Suppressor macrophage treated with lipopolysaccharide for 1 hour (primary cell): ENCODE measurements around the gene TPD52L2.
"Not testable (repeated sequence)": the region's sequence is repeated elsewhere in the genome, so short reads cannot be mapped to it uniquely, and the experiment has no call there.

Source experiments
- DNase-seq, 3 donors: peaks; one replicate each; pipeline ENCODE4 v3.0.0-alpha.2; 2020 to 2022

Gene TPD52L2

DNA sequence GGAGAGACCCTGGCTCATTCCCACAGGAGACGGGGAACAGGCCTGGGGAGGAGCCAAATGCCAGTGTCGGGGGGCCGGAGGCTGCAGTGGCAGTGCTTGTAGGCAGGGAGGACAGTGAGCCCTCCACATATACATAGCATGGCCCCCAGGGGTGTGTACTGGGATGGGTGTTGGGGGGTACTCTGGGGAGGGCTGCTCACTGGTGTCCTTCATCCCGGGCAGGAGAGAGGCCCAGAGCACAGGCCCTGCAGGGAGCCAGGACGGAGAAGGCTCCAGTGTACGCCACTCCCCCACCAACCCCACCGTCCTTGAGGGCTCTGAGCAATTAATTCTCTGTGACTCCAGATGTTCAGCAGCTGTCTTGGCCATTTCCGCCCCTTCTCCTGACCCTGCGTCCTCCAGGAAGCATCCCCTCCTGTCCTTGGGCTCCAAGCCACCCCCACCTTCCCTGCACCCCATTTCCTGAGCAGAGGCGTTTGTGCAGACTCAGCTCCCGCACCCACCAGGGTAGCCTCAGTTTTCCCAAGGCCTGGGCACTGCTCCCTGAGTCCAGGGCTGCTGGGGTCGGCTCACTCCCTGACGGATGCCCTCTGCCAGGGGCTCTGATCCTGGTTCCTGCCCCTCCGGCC is 7.2 kb upstream of the TPD52L2 start:
- DNase-seq = no peak

DNA sequence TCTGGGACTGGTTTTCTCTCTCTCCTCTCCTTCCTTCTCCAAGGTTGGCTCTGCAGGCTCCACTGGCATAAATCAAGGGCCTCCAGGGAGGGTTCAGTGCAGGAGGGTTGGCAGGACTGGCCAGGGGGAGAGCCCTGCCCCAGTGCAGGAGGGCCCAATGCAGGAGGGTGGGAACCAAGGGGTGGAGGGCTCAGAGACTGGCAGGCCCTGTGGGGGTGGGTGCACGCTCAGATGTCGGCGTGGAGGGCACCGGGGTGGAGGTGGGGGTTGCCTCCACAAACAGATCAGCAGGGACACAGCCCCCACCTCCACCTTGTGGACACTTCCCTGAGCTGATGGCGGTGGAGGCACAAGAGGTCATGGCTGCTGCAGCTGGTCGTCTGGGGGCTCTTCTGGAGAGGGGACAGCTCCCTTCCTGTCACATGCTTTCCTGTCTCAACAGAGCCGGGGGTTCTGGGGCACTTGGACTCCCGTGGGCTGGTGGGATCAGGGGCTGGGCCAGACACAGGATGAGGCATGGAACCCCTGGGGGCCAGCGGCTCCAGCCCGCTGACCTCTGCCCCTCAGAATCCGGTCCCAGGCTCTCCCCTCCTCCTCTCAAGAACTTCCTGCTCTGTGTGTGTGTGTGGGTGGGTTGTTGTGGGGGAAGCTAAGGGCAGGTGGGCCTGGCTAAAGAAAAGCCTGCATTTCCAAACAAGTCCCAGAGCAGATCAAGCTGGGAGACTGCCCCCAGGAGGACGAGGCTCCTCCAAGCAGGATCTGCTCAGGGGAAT is 6.5 kb upstream of the TPD52L2 start:
- DNase-seq = peak; percentile 50 to 67 (median 55)

DNA sequence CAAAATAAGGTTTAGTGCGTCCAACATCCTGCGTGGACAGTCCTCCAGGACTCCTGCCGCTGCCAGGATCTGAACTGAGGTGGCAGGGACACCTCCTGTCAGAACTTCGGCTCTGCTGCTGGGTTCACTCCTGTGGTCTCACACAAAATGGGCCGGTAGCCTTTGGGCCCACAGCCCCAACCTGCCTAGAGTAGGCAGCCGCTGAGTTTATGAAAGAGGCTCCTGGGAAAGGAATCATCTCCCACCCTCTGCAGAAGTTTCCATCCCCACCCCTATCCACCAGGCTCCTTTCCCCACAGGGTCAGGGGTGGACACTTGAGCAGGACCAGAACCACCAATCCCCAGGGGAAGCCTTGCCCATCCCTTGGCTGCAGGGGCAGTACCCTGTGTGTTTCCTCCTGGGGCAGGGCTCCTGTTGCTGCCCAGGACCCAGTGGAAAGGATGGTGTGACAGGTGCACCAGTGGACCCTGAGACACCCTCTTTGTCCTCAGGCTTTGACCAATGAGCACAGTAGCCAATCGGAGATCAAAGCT is 5.8 kb upstream of the TPD52L2 start:
- DNase-seq = no peak

DNA sequence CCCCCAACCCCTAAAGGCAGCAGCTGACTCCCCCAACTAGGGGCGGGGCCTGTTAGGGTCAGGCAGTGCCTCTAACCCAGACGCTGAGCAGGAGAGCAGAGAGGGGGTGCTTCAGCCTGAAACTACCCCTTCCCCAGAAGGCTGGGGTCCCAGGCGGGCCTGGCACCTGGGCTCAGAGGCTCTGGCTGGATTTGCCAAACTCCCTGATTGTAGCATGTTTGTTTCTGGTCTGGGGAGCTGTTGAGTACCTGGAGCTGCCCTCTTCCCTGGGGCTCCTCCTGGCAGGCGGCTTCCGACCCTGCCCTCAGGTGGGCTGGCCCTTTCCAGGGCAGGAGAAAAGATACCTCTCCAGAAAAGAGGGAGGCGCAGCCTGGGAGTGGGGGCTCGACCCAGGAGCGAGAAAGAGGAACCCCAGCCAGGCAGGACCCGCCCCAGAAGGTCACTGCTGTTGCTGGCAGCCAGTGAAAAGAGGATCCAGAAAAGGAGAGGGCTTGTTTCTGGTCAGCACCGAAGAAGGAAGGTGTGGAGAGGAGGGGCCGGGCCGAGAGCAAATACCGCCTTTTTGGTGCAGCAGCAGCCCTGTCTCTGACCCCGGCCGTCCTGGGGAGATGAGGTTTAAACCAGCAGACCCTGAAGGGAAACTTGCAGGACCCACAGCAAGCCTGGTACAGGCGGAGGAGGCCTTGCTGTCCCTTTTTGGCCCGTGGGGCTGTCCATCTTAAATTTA is 4.6 kb upstream of the TPD52L2 start:
- peak; percentile 60 to 76 (median 64) for DNase-seq

DNA sequence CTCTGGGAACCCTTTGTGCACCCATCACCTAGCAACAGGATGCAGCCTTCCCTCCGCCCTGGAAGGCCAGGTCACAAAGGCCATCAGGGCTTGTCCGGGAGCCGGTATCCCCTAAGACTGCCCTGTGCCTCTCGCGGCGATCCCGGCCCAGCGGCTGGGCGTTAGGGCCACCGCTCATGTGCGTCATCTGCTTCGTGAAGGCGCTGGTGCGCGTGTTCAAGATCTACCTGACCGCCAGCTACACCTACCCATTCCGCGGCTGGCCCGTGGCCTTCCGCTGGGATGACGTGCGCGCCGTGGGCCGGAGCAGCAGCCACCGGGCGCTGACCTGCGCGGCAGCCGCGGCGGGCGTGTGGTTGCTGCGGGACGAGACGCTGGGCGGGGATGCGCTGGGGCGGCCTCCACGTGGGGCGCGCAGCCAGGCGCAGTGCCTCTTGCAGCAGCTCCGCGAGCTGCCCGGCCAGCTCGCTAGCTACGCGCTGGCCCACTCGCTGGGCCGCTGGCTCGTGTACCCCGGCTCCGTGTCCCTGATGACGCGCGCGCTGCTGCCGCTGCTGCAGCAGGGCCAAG is 3.6 kb upstream of the TPD52L2 start, which contains the start of gene ABHD16B:
ABHD16B (plus strand) TSS at position 134 of the 570 bp plus-strand sequence; CDS start at position 177, 43 bp downstream.
- no peak for DNase-seq

DNA sequence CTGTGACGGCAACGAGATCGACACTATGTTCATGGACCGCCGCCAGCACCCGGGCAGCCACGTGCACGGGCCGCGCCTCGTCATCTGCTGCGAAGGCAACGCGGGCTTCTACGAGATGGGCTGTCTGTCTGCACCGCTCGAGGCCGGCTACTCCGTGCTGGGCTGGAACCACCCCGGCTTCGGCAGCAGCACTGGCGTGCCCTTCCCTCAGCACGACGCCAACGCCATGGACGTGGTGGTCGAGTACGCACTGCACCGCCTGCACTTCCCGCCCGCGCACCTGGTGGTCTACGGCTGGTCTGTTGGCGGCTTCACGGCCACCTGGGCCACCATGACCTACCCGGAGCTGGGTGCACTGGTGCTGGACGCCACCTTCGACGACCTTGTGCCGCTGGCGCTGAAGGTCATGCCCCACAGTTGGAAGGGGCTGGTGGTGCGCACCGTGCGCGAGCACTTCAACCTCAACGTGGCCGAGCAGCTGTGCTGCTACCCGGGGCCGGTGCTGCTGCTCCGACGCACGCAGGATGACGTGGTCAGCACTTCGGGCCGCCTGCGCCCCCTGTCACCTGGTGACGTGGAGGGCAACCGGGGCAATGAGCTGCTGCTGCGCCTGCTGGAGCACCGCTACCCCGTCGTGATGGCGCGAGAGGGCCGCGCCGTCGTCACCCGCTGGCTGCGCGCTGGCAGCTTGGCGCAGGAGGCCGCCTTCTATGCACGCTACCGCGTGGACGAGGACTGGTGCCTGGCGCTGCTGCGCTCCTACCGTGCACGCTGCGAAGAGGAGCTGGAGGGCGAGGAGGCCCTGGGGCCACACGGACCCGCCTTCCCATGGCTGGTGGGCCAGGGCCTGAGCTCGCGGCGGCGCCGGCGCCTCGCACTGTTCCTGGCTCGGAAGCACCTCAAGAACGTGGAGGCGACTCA is 2.8 kb upstream of the TPD52L2 start:
- DNase-seq = no peak

DNA sequence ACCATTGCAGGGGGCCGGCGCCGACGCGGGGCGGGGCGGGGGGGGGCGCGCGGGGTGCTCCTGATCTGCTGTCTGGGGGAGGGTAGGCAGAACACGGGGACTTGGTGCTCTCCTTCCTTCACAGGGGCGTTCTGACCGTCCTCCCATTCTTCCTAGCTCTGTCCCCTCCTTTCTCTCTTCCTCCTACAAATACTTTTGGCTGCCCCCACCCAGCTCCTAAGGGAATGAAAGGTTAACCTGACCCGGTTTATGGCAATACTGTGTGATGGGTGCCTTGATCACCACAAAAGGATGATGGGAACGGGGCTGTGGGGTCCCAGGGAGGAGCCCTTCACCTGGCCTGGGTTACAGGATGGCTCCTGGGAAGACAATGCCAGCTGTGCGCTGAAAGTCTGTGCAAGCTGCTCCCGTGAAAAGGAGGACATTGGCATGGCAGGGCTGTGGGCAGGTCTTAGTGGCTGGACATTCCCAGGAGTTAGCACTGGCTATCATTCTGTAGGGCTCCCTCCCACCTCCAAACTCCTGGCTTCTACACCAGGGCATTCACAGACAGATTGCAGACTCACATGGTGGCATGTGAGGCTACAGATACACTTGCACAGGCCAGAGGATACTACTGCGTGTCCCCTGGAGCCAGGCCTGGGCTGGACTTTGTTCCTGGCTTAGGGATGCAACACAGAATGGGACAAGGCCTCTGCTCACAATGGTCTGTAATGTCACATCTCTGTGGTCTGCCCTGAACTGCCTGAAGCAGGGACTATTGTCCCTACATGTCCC is 1.9 kb upstream of the TPD52L2 start:
- DNase-seq = no peak

DNA sequence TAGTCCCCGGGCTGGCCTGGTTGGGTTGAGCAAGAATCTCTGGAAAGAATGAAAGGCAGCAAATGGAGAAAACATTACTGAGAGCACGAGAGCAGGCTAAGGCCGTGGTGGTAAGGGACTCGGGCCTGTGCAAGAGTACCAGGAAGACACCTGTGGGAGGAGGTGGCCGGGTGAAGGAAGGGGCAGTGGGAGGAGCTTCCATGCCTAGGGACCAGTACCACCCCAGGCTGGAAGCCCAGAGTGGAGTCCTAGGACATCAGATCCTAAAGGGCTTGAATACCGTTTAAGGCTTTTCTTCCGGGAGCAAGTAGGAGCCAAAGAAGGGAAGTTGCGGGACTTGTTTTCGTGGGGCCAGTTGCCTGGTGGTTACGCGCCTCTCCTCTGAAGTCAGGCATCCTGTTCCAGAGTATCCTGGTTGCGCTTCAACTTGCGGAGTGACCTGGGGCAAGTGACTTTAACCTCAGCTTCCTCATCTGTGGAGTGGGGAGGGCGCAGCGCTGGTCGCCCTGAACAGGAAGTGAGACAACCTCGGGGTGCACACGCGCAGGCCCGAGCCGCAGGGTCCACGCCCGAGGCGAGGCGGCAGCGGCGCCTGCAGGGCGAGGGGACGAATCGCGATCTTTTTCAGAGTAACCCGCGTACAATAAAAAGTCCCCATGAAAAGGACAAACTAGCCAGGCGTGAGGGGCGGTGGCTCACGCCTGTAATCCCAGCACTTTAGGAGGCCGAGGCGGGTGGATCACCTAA is 1.1 kb upstream of the TPD52L2 start:
- DNase-seq = peak; percentile 97

DNA sequence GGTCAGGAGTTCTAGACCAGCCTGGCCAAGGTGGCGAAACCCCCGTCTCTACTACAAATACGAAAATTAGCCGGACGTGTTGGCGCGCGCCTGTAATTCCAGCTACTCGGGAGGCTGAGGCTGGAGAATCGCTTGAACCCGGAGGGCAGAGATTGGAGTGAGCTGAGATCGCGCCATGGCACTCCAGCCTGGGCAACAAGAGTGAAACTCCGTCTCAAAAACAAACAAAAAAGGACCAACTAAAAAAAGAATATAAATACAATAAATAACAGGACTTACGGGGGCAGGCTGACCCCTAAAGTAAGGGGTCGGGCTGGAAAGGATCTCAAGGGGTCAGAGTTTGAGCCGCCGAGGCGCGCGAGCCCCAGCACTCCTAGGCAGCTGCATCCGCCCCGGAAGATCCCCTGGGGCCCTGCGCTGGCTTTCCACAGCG is 509 bp upstream of the TPD52L2 start:
- no peak for DNase-seq

DNA sequence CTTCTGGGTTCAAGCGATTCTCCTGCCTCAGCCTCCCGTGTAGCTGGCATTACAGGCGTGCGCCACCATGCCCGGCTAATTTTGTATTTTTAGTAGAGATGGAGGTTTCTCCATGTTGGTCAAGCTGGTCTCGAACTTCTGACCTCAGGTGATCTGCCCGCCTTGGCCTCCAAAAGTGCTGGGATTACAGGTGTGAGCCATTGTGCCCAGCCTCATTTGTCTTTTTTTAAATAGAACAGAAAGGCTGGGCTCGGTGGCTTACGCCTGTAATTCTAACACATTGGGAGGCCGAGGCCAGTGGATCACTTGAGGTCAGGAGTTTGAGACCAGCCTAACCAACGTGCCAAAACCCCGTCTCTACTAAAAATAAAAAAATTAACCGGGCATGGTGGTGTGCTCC is 2.0 kb downstream of the TPD52L2 start:
- DNase-seq = not testable (repeated sequence)

DNA sequence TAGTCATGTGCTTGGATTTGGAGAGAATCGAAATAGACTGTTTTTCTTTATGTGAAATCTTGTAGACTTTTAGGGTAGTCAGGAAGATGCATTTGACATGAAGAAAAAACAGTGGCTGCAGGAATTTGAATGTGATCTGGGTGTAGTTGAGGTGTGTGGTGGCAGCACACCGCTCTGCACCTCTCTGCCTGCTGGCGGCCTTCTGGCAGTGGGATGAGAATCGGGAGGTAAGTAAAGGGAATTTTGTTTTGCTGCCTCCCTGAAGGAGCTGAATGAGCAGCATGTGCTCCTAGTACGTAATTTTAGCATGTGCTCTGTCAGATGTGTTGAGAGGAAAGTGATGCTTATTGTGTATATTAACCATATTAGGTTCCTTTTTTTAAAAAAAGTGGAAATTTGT is 3.2 kb downstream of the TPD52L2 start:
- no peak for DNase-seq

DNA sequence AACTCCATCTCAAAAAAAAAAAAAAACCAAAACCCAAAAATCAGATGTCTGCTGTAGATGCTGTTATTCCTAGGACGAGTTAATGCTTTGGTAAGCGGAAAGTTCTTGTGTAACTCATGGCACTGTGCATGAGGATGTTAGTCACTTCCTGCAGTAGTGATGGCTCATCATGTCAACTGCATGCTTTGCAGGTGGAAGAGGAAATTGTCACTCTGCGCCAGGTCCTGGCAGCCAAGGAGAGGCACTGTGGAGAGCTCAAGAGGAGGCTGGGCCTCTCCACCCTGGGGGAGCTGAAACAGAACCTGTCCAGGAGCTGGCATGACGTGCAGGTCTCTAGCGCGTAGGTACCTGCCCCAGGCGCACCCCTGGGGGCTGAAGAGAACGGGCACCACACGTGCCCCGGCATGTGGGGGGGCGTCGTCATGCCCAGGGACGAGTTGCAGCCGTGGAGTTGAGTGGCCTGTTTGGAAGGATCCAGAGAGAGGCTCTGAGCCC is 8.5 kb downstream of the TPD52L2 start:
- peak; percentile 87 to 96 (median 94) for DNase-seq

DNA sequence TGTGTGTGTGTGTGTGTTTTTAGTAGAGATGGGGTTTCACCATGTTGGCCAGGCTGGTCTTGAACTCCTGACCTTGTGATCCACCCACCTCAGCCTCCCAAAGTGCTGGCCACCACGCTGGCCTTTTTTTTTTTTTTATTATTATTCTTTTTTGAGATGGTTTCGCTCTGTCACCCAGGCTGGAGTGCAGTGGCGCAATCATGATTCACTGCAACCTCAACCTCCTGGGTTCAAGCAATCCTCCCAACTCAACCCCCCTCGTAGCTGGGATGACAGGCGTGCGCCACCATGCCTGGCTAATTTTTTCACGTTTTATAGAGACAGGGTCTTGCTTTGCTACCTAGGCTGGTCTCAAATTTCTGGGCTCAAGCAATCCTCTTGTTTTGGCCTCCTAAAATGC is 9.2 kb downstream of the TPD52L2 start:
- DNase-seq = peak; percentile 70 to 80 (median 78)

DNA sequence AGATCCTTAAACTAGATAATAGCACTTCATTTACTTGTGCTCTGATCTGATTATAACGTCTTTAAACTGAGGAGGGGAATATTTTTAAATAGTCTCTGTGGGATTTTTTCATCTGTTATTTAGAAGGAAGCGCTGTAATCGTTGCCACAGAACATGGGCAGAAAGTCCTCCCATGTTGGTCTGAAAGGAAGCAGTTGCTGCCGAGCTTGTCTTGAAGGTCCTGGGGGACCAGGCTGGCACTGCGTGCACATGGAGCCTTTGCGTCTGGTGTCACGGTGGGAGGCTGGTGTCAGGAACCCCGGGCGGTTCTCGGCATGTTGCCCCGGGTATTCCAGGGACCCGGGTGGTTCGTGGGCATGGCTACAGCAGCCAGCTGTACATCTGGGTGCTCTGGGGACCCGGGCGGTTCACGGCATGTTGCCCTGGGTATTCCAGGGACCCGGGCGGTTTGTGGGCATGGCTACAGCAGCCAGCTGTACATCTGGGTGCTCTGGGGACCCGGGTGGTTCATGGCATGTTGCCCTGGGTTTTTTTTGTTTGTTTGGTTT is 11.5 kb downstream of the TPD52L2 start:
- no peak for DNase-seq

DNA sequence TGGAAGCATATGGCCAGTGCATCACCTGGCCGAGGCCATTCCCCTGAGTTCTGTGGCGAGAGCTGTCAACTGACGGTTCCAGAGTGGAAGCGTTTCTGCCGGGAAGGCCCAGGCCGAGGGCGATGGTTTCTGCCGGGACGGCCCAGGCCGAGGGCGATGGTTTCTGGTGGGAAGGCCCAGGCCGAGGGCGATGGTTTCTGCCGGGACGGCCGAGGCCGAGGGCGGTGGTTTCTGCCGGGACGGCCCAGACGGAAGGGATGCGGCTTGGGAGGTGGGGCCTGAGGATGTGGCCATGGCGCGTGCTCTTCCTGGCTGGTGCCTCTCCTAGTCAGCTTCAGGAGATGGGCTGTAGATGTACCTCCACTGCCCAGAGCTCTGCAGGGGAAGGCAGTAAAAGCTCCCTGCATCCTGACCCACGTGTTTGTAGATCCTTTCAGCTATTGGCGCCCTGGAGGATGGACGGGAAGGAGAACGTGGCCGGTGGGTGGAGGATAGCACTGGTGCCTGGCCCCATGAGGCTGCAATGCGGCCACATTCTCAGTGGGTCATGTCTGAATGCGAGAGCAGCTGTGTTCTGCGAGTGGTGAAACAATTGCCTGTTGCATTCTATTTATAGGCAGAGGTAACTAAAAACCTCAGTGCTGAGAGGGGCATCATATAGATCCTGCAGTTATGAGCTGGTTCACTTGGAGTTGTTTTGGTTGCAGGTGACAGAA is 12.8 kb downstream of the TPD52L2 start:
- no peak for DNase-seq

DNA sequence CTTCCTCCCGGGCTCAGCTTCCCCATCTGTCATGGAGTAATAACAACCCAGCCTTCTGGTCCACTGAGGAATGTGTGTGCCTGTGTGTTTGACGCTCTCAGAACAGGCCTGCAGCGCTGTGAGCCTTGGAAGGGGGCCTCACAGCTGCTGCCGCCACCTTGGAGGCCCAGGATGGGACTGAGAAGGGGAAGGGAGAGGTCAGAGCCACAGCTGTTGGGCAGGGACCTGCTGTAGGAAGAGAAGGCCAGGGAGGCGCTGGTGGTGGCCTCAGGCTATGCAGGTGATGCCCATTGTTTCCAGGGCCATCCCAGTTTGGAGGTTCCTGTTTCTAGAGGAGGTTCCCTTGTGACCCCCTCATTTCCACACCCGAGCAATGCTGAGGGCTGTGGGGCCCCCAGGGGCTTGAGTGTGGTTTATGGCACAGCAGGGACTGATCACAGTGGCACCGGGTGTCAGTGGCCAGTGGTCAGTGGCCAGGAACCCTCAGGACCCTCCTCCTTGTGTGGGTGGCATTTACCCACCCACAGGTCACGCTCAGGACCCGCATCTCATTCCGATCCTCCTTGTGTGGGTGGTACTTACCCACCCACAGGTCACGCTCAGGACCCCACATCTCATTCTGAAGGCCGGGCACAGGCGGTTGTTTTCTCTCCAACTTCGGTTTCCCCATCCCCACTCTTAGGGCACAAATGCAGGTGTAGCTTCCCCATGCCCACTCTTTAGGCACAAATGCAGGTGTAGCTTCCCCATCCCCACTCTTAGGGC is 14.0 kb downstream of the TPD52L2 start:
- no peak for DNase-seq

DNA sequence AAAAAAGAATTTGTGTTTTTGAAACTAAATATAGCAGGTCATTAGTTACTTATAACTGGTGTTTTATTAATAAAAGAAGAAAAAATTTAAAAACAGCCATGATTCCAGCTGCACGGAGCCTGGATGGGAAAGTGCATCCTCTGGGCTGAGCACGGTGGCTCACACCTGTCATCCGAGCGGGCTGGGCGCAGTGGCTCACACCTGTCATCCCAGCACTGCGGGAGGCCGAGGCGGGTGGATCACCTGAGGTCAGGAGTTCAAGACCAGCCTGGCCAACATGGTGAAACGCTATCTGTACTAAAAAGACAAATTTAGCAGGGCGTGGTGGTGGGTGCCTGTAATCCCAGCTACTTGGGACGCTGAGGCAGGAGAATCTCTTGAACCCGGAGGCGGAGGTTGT is 15.8 kb downstream of the TPD52L2 start:
- DNase-seq = not testable (repeated sequence)
